ENCODE results near the gene RAD51B.

- no peak for TF ChIP-seq CTCF (conservative IDR thresholded peaks at IDR 0.05)
- no peak for TF ChIP-seq EZH2 (IDR thresholded peaks at IDR 0.05; ENCODE audit: low read depth)
These were observed 939.5 kb downstream of the RAD51B start for GRCh38 chr14:68759017-68759560.
